ENCODE results near the gene PBX4.

GRCh38 chr19:19537075-19538048, 81.1 kb downstream of the PBX4 start:
- TF ChIP-seq CTCF (IDR thresholded peaks at IDR 0.05) (no peak), POLR2A (IDR thresholded peaks at IDR 0.05) (no peak)

All from heart left ventricle (tissue), 13 donors.